PC-3 (cell line): ENCODE measurements around the gene CMTM6. TPM values are rescaled to one million over a fixed set of nuclear protein-coding genes. Genes with fewer than 3 reads are reported as not detected.

Source experiments
- ATAC-seq: fragments of 200-7000 bp; cut with Tn5 transposase; 2 replicates; pipeline ENCODE4 v1.9.1; 2020; ENCODE audit warnings: mild to moderate bottlenecking, moderate library complexity
- BruUV-seq: library from RNA; stranded (reverse); fragments of 400-500 nt; replicated peaks from 2 replicates; lab custom pipeline; 2021; lab: Mats Ljungman, UMichigan
- CTCF ChIA-PET: fragments of 300-600 bp; sonication (Branson Sonifier 250); formaldehyde crosslinking; loops from one replicate; lab custom pipeline; 2022; ENCODE audit warnings: antibody characterized with exemption; lab: Charles Lee
- POLR2A ChIA-PET: fragments of 300-600 bp; sonication (Branson Sonifier 250); formaldehyde crosslinking; loops from one replicate; lab custom pipeline; 2022; ENCODE audit warnings: antibody characterized with exemption; ENCODE audit not compliant: unreplicated experiment; lab: Charles Lee
- DNase-seq: peaks from one replicate; pipeline ENCODE4 v3.0.0-alpha.2; 2015
- H2AFZ ChIP-seq: fragments of 300-600 bp; sonication (generic); 2 replicates; pipeline ENCODE4 v1.6.0; 2016; ENCODE audit warnings: antibody characterized with exemption, low read length
- H3F3A ChIP-seq: fragments of 300-600 bp; sonication (generic); one replicate; pipeline ENCODE4 v1.6.0; 2017; ENCODE audit warnings: antibody characterized with exemption, low read length, control low read depth, mild to moderate bottlenecking; ENCODE audit not compliant: unreplicated experiment
- H3K27ac ChIP-seq: fragments of 300-600 bp; sonication (generic); 2 replicates; pipeline ENCODE4 v1.5.1; 2016; ENCODE audit warnings: mild to moderate bottlenecking, low read length
- H3K27me3 ChIP-seq: fragments of 300-600 bp; sonication (generic); 2 replicates; pipeline ENCODE4 v1.6.1; 2016; ENCODE audit warnings: low read length, mixed read lengths
- H3K36me3 ChIP-seq: fragments of 300-600 bp; sonication (generic); 2 replicates; pipeline ENCODE4 v1.6.1; 2016; ENCODE audit warnings: low read depth, mixed run types, low read length, mixed read lengths
- H3K4me1 ChIP-seq: fragments of 300-600 bp; sonication (generic); 2 replicates; pipeline ENCODE4 v1.5.1; 2016; ENCODE audit warnings: low read length; ENCODE audit not compliant: insufficient read depth
- H3K4me2 ChIP-seq: fragments of 300-600 bp; sonication (generic); 2 replicates; pipeline ENCODE4 v1.6.0; 2016; ENCODE audit warnings: low read length
- H3K4me3 ChIP-seq: fragments of 300-600 bp; sonication (generic); 2 replicates; pipeline ENCODE4 v1.5.1; 2016; ENCODE audit warnings: mild to moderate bottlenecking, low read length, mixed read lengths
- H3K79me2 ChIP-seq: fragments of 300-600 bp; sonication (generic); 2 replicates; pipeline ENCODE4 v1.6.1; 2017; ENCODE audit warnings: low read length, mixed read lengths
- H3K9ac ChIP-seq: fragments of 300-600 bp; sonication (generic); 2 replicates; pipeline ENCODE4 v1.6.0; 2016; ENCODE audit warnings: mild to moderate bottlenecking, low read length
- H3K9me2 ChIP-seq: fragments of 300-600 bp; sonication (generic); replicated peaks from 2 replicates; pipeline ENCODE4 v1.6.1; 2016; ENCODE audit warnings: mixed run types, low read length, mixed read lengths
- H3K9me3 ChIP-seq: fragments of 300-600 bp; sonication (generic); 2 replicates; pipeline ENCODE4 v1.6.1; 2016; ENCODE audit warnings: low read length, mixed read lengths
- H4K20me1 ChIP-seq: fragments of 300-600 bp; sonication (generic); 2 replicates; pipeline ENCODE4 v1.6.1; 2016; ENCODE audit warnings: low read length, mixed read lengths
- EZH2 ChIP-seq: fragments of 300-600 bp; sonication (generic); IDR thresholded peaks from one replicate; pipeline ENCODE4 v1.6.1; 2017; ENCODE audit warnings: antibody characterized with exemption, mild to moderate bottlenecking, low read length; ENCODE audit not compliant: unreplicated experiment
- EZH2phosphoT487 ChIP-seq: fragments of 300-600 bp; sonication (generic); IDR thresholded peaks from 2 replicates; pipeline ENCODE4 v1.6.1; 2018; ENCODE audit warnings: mild to moderate bottlenecking, antibody characterized with exemption, low read length, borderline replicate concordance
- intact Hi-C: fragments of 100-400 bp; cut with micrococcal nuclease; formaldehyde crosslinking; loops from 2 replicates; pipeline ENCODE4 v1.9.0; 2023
- total RNA-seq: library from RNA; depleted of rRNA; stranded (reverse); fragments of >200 nt; gene quantifications from 2 replicates; pipeline ENCODE4 v1.2.3, GENCODE V29; 2014
- TF ChIP-seq, protein P1 (sequence below): fragments of 300-600 bp; sonication (generic); conservative IDR thresholded peaks from 2 replicates; pipeline ENCODE4 v1.5.1; 2017; ENCODE audit warnings: antibody characterized with exemption, low read depth, mild to moderate bottlenecking, low read length

CMTM6 gene
- total RNA-seq, 1 experiment from 2014 or later, result 67.4 TPM

DNA sequence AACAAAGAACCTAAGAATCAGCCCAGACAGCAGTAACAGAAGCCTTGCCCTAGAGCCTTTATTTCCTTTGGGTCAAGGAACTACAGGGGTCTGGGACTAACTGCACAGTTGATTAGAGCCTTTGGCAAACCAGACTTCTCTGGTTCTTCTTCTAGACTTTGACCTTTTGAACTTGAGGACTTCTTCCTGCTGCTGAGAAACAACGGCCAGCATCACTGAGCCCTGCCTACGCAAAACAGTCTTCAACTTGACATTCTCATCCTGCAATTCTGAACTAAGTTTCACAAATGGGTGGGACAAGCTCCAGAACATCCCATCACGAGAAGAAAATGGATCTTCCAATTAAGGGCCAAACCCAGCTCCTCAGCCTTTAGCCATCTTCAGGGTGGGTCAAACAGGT, 31.4 kb downstream of the CMTM6 start:
- Histone ChIP-seq H2AFZ (no peak overlapping the region), H3K36me3 (peaks cover 13% of the 10 kb centered on the region), H3K4me3 (no peak overlapping the region), H3K27me3 (no peaks in the 10 kb centered on the region), H3K79me2 (peaks cover 12% of the 10 kb centered on the region), H3F3A (peaks cover 5% of the 10 kb centered on the region), H4K20me1 (no peaks in the 10 kb centered on the region), H3K9ac (no peak overlapping the region), H3K4me1 (peaks cover 39% of the 10 kb centered on the region), H3K4me2 (no peak overlapping the region), H3K9me3 (no peaks in the 10 kb centered on the region), H3K9me2 (no peaks in the 10 kb centered on the region), H3K27ac (no peak overlapping the region)
- intact Hi-C loops, result no loop called here
- TF ChIP-seq EZH2 (no peak), EZH2phosphoT487 (no peak)
- TF ChIP-seq, protein P1, sequence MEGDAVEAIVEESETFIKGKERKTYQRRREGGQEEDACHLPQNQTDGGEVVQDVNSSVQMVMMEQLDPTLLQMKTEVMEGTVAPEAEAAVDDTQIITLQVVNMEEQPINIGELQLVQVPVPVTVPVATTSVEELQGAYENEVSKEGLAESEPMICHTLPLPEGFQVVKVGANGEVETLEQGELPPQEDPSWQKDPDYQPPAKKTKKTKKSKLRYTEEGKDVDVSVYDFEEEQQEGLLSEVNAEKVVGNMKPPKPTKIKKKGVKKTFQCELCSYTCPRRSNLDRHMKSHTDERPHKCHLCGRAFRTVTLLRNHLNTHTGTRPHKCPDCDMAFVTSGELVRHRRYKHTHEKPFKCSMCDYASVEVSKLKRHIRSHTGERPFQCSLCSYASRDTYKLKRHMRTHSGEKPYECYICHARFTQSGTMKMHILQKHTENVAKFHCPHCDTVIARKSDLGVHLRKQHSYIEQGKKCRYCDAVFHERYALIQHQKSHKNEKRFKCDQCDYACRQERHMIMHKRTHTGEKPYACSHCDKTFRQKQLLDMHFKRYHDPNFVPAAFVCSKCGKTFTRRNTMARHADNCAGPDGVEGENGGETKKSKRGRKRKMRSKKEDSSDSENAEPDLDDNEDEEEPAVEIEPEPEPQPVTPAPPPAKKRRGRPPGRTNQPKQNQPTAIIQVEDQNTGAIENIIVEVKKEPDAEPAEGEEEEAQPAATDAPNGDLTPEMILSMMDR, result no peak
- DNase-seq, result no peak
- ChIA-PET CTCF (no interaction called here), POLR2A (no interaction called here)
- ATAC-seq, result no peak
- BruUV-seq, result no TSS peak

DNA sequence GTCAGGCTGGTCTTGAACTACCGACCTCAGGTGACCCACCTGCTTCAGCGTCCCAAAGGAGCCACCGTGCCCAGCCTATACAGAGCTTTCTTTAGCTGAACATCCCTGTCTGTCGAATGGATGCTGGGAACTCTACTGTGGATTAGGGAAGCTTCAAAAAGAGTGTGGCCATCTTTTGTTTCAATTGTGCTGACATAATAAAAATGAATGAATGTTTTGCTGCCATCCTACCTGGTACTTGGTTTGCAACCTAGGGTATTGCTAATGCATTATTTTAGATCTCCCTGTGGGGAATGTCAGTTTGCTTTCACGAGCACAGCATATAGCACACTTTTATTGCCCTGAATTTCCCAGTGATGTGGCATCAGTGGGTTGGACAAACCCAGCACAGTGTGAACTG, 32.3 kb downstream of the CMTM6 start:
- Histone ChIP-seq H3F3A (peaks cover 5% of the 10 kb centered on the region), H3K9me2 (no peaks in the 10 kb centered on the region), H3K27me3 (no peaks in the 10 kb centered on the region), H3K9me3 (no peaks in the 10 kb centered on the region), H4K20me1 (no peaks in the 10 kb centered on the region), H3K36me3 (peaks cover 13% of the 10 kb centered on the region), H3K79me2 (peaks cover 12% of the 10 kb centered on the region), H3K9ac (peak overlapping the region; percentile 24; the same call in 1 of the 2 replicates), H3K27ac (peak overlapping the region; percentile 87), H2AFZ (no peak overlapping the region), H3K4me3 (no peak overlapping the region), H3K4me2 (peak overlapping the region; percentile 45), H3K4me1 (peaks cover 39% of the 10 kb centered on the region)
- TF ChIP-seq EZH2phosphoT487 (no peak), EZH2 (no peak)
- TF ChIP-seq, protein P1, result no peak
- no TSS peak for BruUV-seq
- ATAC-seq (no peak), DNase-seq (no peak)
- ChIA-PET POLR2A (no interaction called here), CTCF (interaction anchor here (0.6 to 1.0 kb wide), 2 partner anchors 15 to 95 kb away, joined by 3 to 7 read pairs; no protein-coding TSS in a partner anchor)
- intact Hi-C loops, result loop anchor here (1.0 kb wide), 2 partner anchors 48 to 95 kb away; no protein-coding TSS in a partner anchor

DNA sequence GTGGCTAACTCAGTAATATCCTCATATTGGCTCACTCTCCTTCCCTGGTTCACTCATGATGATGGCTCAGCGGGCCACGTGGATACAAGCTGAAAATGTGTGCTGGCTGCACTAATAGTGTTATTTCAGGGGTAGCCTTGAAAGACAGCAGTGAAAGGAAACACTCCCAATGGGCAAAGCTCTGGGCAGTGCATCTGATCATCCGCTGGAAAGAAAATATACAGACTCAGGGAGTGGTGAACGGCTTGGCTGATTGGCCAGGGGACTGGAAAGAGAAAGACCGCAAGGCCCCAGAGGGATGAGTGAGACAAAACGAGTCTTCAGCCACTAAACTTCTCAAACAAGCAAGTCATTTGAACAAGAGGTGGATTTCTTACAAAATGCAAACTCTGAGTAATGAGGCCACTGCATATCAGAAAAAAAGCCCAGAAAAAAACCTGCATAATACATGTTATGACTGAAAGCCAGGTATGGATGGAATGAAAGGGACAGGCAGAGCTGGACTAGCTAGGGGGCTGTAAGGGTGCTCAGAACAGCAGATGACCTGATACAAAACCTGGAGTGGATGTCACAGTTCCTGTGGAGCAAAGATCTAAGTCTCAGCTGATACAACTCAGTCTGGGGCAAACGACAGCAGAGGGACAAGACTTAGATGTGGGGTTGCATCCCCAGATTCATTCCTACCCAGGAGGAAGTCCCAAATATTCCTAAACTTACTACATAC, 33.3 kb downstream of the CMTM6 start:
- peak overlapping the region; percentile 67 for H3K4me2 ChIP-seq
- no peak overlapping the region for H2AFZ ChIP-seq
- ChIA-PET CTCF (interaction anchor here (0.9 kb wide), 1 partner anchor 74 kb away, joined by 3 read pairs; no protein-coding TSS in a partner anchor), POLR2A (no interaction called here)
- H3K36me3 ChIP-seq, result peaks cover 13% of the 10 kb centered on the region
- peak; percentile 54 for ATAC-seq
- no peaks in the 10 kb centered on the region for H3K9me2 ChIP-seq
- H3K4me3 ChIP-seq, result peak overlapping the region; percentile 7; the same call in 1 of the 2 replicates
- H3K9ac ChIP-seq, result peak overlapping the region; percentile 15
- H3K4me1 ChIP-seq, result peaks cover 39% of the 10 kb centered on the region
- H3F3A ChIP-seq, result peaks cover 5% of the 10 kb centered on the region
- TF ChIP-seq, protein P1, result no peak
- TF ChIP-seq EZH2 (no peak), EZH2phosphoT487 (no peak)
- H3K79me2 ChIP-seq, result peaks cover 12% of the 10 kb centered on the region
- H4K20me1 ChIP-seq, result no peaks in the 10 kb centered on the region
- H3K9me3 ChIP-seq, result no peaks in the 10 kb centered on the region
- intact Hi-C loops, result loop anchor here (1.0 to 5.0 kb wide), 3 partner anchors 26 to 293 kb away; no protein-coding TSS in a partner anchor
- H3K27ac ChIP-seq, result peak overlapping the region; percentile 87
- peak; percentile 61 for DNase-seq
- TSS peak; percentile 31 for BruUV-seq
- H3K27me3 ChIP-seq, result no peaks in the 10 kb centered on the region
